PC-9 (cell line): ENCODE measurements around the gene LYPD6B. TPM values are rescaled to one million over a fixed set of nuclear protein-coding genes. Genes with fewer than 3 reads are reported as not detected.
A peak's percentile ranks its signal among the peaks of the same experiment; 100 is the strongest.

Experiments
- BruUV-seq: library from RNA; stranded (reverse); fragments of 400-500 nt; replicated peaks from 2 replicates; lab custom pipeline; 2021; lab: Mats Ljungman, UMichigan
- CTCF ChIA-PET: fragments of 300-600 bp; sonication (Branson Sonifier 250); formaldehyde crosslinking; loops from one replicate; lab custom pipeline; 2022; ENCODE audit warnings: antibody characterized with exemption; lab: Charles Lee
- POLR2A ChIA-PET: fragments of 300-600 bp; sonication (Branson Sonifier 250); formaldehyde crosslinking; loops from one replicate; lab custom pipeline; 2022; ENCODE audit warnings: antibody characterized with exemption; ENCODE audit not compliant: unreplicated experiment; lab: Charles Lee
- DNase-seq, 2 experiments: peaks; one replicate each; pipeline versions ENCODE4 v3.0.0 to v3.0.0-alpha.2; 2015 to 2022; ENCODE audit warnings: mixed read lengths in 1 of 2
- H2AFZ ChIP-seq: fragments of 200-600 bp; sonication (generic); 2 replicates; pipeline ENCODE4 v1.8.1; 2017; ENCODE audit warnings: antibody characterized with exemption
- H3F3A ChIP-seq: fragments of 200-600 bp; sonication (generic); 2 replicates; pipeline ENCODE4 v1.8.1; 2017; ENCODE audit warnings: antibody characterized with exemption, mild to moderate bottlenecking, low read depth; ENCODE audit not compliant: insufficient read depth
- H3K27ac ChIP-seq: fragments of 200-600 bp; sonication (generic); 2 replicates; pipeline ENCODE4 v1.6.1; 2016; ENCODE audit warnings: mixed run types
- H3K27me3 ChIP-seq: fragments of 200-600 bp; sonication (generic); 2 replicates; pipeline ENCODE4 v1.6.1; 2016; ENCODE audit warnings: low read depth, mixed run types; ENCODE audit not compliant: insufficient read depth
- H3K36me3 ChIP-seq: fragments of 200-600 bp; sonication (generic); 2 replicates; pipeline ENCODE4 v1.6.1; 2016; ENCODE audit warnings: low read depth, mixed run types
- H3K4me1 ChIP-seq: fragments of 200-600 bp; sonication (generic); replicated peaks from 2 replicates; pipeline ENCODE4 v1.6.1; 2016; ENCODE audit warnings: mixed run types; ENCODE audit not compliant: insufficient read depth
- H3K4me2 ChIP-seq: fragments of 200-600 bp; sonication (generic); 2 replicates; pipeline ENCODE4 v1.6.1; 2017; ENCODE audit warnings: mixed run types
- H3K4me3 ChIP-seq: fragments of 200-600 bp; sonication (generic); 2 replicates; pipeline ENCODE4 v1.6.1; 2016; ENCODE audit warnings: mixed run types
- H3K79me2 ChIP-seq: fragments of 200-600 bp; sonication (generic); 2 replicates; pipeline ENCODE4 v1.6.1; 2017; ENCODE audit warnings: low read depth, mixed run types
- H3K9me2 ChIP-seq: fragments of 200-600 bp; sonication (generic); 2 replicates; pipeline ENCODE4 v1.8.1; 2017; ENCODE audit warnings: mild to moderate bottlenecking; ENCODE audit not compliant: insufficient read depth
- H3K9me3 ChIP-seq: fragments of 200-600 bp; sonication (generic); 2 replicates; pipeline ENCODE4 v1.8.1; 2016; ENCODE audit warnings: low read depth; ENCODE audit not compliant: insufficient read depth
- H4K20me1 ChIP-seq: fragments of 200-600 bp; sonication (generic); 2 replicates; pipeline ENCODE4 v1.8.1; 2017; ENCODE audit not compliant: insufficient read depth
- EZH2 ChIP-seq: fragments of 200-600 bp; sonication (generic); IDR thresholded peaks from 2 replicates; pipeline ENCODE4 v1.8.0; 2017; ENCODE audit warnings: antibody characterized with exemption, low read depth
- intact Hi-C: fragments of 100-400 bp; cut with micrococcal nuclease; formaldehyde crosslinking; loops from one replicate; pipeline ENCODE4 v1.10.0; 2022; ENCODE audit not compliant: unreplicated experiment
- total RNA-seq: library from RNA; stranded (reverse); gene quantifications from 2 replicates; pipeline ENCODE4 v1.2.3, GENCODE V29; 2021
- TF ChIP-seq, protein P1 (sequence below): fragments of 200-600 bp; sonication (generic); conservative IDR thresholded peaks from 2 replicates; pipeline ENCODE4 v1.6.1; 2017; ENCODE audit warnings: mixed run types, antibody characterized with exemption, mild to moderate bottlenecking, moderate library complexity

The LYPD6B gene
- total RNA-seq, 1 experiment from 2014 or later: 10.0 TPM

DNA sequence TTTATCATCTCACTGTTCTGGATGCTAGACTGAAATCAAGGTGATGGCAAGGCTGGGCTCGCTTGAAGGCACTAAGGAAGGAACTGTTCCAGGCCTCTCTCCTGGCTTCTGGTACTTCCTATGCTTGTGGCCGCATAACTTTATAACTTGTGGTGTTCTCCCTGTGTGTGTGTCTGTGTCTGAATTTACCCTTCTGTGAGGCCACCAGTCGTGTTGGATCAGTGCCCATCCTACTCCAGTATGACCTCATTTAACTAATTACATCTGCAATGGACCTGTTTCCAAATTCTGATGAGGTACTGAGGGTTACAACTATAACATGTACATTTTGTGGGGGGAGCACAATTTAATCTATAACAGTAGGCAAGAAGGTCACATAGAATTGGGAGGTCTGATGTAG is 41.6 kb downstream of the LYPD6B start:
- Histone ChIP-seq H4K20me1 (no peaks in the 10 kb centered on the region), H3K4me3 (no peak overlapping the region), H3F3A (peaks cover 30% of the 10 kb centered on the region), H3K9me3 (no peaks in the 10 kb centered on the region; the same call in 1 of the 2 replicates), H3K4me1 (peaks cover 69% of the 10 kb centered on the region), H3K36me3 (no peaks in the 10 kb centered on the region), H3K4me2 (peak overlapping the region; percentile 15; the same call in 1 of the 2 replicates), H3K27ac (peak overlapping the region; percentile 39; the same call in 1 of the 2 replicates), H3K27me3 (no peaks in the 10 kb centered on the region), H2AFZ (no peak overlapping the region), H3K79me2 (peaks cover 40% of the 10 kb centered on the region), H3K9me2 (no peaks in the 10 kb centered on the region)
- ChIA-PET POLR2A (no interaction called here), CTCF (interaction anchor here (0.6 kb wide), 1 partner anchor 11 kb away, joined by 3 read pairs; no protein-coding TSS in a partner anchor)
- TF ChIP-seq, protein P1, sequence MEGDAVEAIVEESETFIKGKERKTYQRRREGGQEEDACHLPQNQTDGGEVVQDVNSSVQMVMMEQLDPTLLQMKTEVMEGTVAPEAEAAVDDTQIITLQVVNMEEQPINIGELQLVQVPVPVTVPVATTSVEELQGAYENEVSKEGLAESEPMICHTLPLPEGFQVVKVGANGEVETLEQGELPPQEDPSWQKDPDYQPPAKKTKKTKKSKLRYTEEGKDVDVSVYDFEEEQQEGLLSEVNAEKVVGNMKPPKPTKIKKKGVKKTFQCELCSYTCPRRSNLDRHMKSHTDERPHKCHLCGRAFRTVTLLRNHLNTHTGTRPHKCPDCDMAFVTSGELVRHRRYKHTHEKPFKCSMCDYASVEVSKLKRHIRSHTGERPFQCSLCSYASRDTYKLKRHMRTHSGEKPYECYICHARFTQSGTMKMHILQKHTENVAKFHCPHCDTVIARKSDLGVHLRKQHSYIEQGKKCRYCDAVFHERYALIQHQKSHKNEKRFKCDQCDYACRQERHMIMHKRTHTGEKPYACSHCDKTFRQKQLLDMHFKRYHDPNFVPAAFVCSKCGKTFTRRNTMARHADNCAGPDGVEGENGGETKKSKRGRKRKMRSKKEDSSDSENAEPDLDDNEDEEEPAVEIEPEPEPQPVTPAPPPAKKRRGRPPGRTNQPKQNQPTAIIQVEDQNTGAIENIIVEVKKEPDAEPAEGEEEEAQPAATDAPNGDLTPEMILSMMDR: no peak
- TF ChIP-seq EZH2: no peak
- BruUV-seq: no TSS peak
- DNase-seq: no peak
- intact Hi-C loops: no loop called here

DNA sequence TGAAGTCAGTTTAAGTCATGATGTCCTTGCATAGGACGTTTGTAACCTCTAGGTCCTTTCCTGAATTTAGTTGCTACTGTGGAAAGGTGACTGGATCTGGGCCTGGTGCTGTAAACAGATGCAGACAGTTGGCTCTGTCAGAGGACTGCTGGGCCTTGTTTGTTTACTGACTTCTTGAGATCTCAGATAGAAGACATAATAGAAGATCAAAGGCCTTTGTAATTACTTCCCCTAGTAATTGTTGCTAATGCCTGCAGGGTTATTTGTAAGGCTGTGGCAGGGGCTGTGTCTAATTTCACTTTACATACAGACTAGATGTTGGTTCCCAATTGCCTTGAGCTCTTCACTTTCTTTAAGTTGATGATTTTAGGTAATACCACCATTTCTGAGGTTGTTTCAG is 42.5 kb downstream of the LYPD6B start:
- ChIA-PET POLR2A (interaction anchor here (0.7 kb wide), 1 partner anchor 402 kb away, joined by 3 read pairs; no protein-coding TSS in a partner anchor), CTCF (no interaction called here)
- H3K4me3 ChIP-seq: no peak overlapping the region
- no peaks in the 10 kb centered on the region for H3K36me3 ChIP-seq
- peaks cover 26% of the 10 kb centered on the region for H3F3A ChIP-seq
- no TSS peak for BruUV-seq
- H3K27ac ChIP-seq: peak overlapping the region; percentile 39; the same call in 1 of the 2 replicates
- H3K9me2 ChIP-seq: no peaks in the 10 kb centered on the region
- H3K4me2 ChIP-seq: peak overlapping the region; percentile 15
- no peak overlapping the region for H2AFZ ChIP-seq
- no peak for TF ChIP-seq EZH2
- TF ChIP-seq, protein P1: no peak
- peaks cover 33% of the 10 kb centered on the region for H3K79me2 ChIP-seq
- peaks cover 61% of the 10 kb centered on the region for H3K4me1 ChIP-seq
- intact Hi-C loops: no loop called here
- no peaks in the 10 kb centered on the region for H3K27me3 ChIP-seq
- H4K20me1 ChIP-seq: no peaks in the 10 kb centered on the region
- peak in 1 of 2 experiments; percentile 83 for DNase-seq
- H3K9me3 ChIP-seq: no peaks in the 10 kb centered on the region; the same call in 1 of the 2 replicates

DNA sequence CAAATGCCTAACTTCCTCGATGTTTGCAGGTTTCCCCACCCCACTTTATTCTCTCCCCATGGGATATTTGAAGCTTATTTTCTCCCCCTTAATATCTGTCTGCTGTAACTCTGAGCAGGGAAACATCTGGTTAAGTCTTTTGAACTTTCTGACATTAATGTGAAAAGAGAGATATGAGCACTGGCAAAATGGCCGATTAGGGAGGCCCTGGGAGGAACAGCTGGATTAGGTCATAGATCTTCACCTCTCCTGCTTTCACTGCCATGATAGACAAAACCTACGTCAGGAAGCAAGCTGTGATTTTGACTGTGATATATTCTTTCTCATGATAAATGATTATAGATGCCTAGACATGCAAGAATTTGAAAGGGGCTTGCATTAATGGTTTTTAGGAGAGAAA is 43.6 kb downstream of the LYPD6B start:
- H3K4me3 ChIP-seq: no peak overlapping the region
- no peak overlapping the region for H2AFZ ChIP-seq
- POLR2A ChIA-PET: no interaction called here
- no peaks in the 10 kb centered on the region for H3K27me3 ChIP-seq
- TF ChIP-seq EZH2: no peak
- TF ChIP-seq, protein P1: no peak
- no peak overlapping the region for H3K4me2 ChIP-seq
- H3K27ac ChIP-seq: no peak overlapping the region
- CTCF ChIA-PET: interaction anchor here (0.7 kb wide), 1 partner anchor 117 kb away, joined by 6 read pairs; no protein-coding TSS in a partner anchor
- DNase-seq: no peak
- no peaks in the 10 kb centered on the region for H4K20me1 ChIP-seq
- intact Hi-C loops: no loop called here
- peaks cover 17% of the 10 kb centered on the region for H3F3A ChIP-seq
- H3K4me1 ChIP-seq: peaks cover 50% of the 10 kb centered on the region
- no peaks in the 10 kb centered on the region; the same call in 1 of the 2 replicates for H3K9me3 ChIP-seq
- H3K9me2 ChIP-seq: no peaks in the 10 kb centered on the region
- H3K36me3 ChIP-seq: no peaks in the 10 kb centered on the region
- no TSS peak for BruUV-seq
- peaks cover 33% of the 10 kb centered on the region for H3K79me2 ChIP-seq
